K562 (cell line): ENCODE results near the gene CENPB. TPM values are rescaled to one million over a fixed set of nuclear protein-coding genes. Genes with fewer than 3 reads are reported as not detected.

Experiments
- CREB1 ChIP-seq, 2 experiments: sonication (generic) in 1 of 2; formaldehyde crosslinking in 1 of 2; IDR thresholded peaks; 2 replicates each; pipeline versions ENCODE4 v1.6.1 to v1.8.0; 2012 to 2022; ENCODE audit warnings: inconsistent platforms in 1 of 2, mild to moderate bottlenecking in 1 of 2, missing genetic modification reagents in 1 of 2, moderate library complexity in 1 of 2
- ELF1 ChIP-seq: fragments of 200-800 bp; sonication (Bioruptor generic); IDR thresholded peaks from 2 replicates; pipeline ENCODE4 v1.6.1; 2016; ENCODE audit warnings: missing genetic modification characterization, missing compliant biosample characterization
- FIP1L1 ChIP-seq: fragments of 200-400 bp; formaldehyde crosslinking; IDR thresholded peaks from 2 replicates; pipeline ENCODE4 v1.6.1; 2018; ENCODE audit warnings: mild to moderate bottlenecking, low read depth, low read length; ENCODE audit not compliant: poor library complexity, severe bottlenecking
- HCFC1 ChIP-seq: IDR thresholded peaks from 2 replicates; pipeline ENCODE4 v1.6.1; 2012; ENCODE audit warnings: low read depth, low read length, improper control_type of control experiment
- JUN ChIP-seq, 2 experiments: sonication (generic) in 1 of 2; formaldehyde crosslinking in 1 of 2; IDR thresholded peaks; 2 replicates each; pipeline versions ENCODE4 v1.6.1 to v1.8.0; 2012 to 2022; ENCODE audit warnings: borderline replicate concordance in 2 of 2, mild to moderate bottlenecking in 2 of 2, improper control_type of control experiment in 1 of 2, low read depth in 1 of 2, low read length in 1 of 2, missing genetic modification reagents in 1 of 2
- NFE2 ChIP-seq: IDR thresholded peaks from 2 replicates; pipeline ENCODE4 v1.6.1; 2014; ENCODE audit warnings: antibody characterized with exemption, low read depth
- PHF8 ChIP-seq: fragments of 200-600 bp; sonication (generic); IDR thresholded peaks from 2 replicates; pipeline ENCODE4 v1.6.1; 2012; ENCODE audit warnings: mixed run types, mild to moderate bottlenecking, inconsistent platforms, low read length, moderate library complexity, borderline replicate concordance
- RAD21 ChIP-seq, 2 experiments: fragments of 250-450 bp in 1 of 2; fragments of 450-650 bp in 1 of 2; sonication (Bioruptor Pico) in 1 of 2; formaldehyde crosslinking in 1 of 2; IDR thresholded peaks in 1 of 2; conservative IDR thresholded peaks in 1 of 2; 2 replicates each; pipeline versions ENCODE4 v1.4.0 to v1.8.0; 2020 to 2022; ENCODE audit warnings: mild to moderate bottlenecking in 2 of 2, moderate library complexity in 1 of 2
- SAP30 ChIP-seq: fragments of 200-600 bp; sonication (generic); IDR thresholded peaks from 2 replicates; pipeline ENCODE4 v1.6.1; 2012; ENCODE audit warnings: borderline replicate concordance, low read depth, mild to moderate bottlenecking, moderate library complexity, low read length, control low read depth, inconsistent platforms; ENCODE audit not compliant: insufficient read depth, poor library complexity, severe bottlenecking
- polyA plus RNA-seq, 8 experiments: library from polyadenylated mRNA; depleted of rRNA in 4 of 8; stranded (reverse) in 5 of 8; unstranded in 3 of 8; fragments of >200 nt; fragmentation: Nextera tagmentation in 2 of 8; fragmentation: Illumina TruSeq in 1 of 8; extraction: Ambion mirVana in 2 of 8; extraction: Trizol in 1 of 8; gene quantifications; 2 replicates each; pipeline versions ENCODE4 v1.2.1 to v1.2.3, GENCODE V29; 2011 to 2014; ENCODE audit warnings: inconsistent platforms in 1 of 8, missing spikeins in 1 of 8
- total RNA-seq, 7 experiments: library from RNA; depleted of rRNA in 6 of 7; stranded (reverse); fragments of >200 nt in 6 of 7; fragmentation: Illumina TruSeq in 2 of 7; extraction: Trizol in 2 of 7; gene quantifications; 2 replicates each; pipeline versions ENCODE4 v1.2.1 to v1.2.3, GENCODE V29; 2011 to 2021; ENCODE audit warnings: low replicate concordance in 1 of 7
- TF ChIP-seq, protein P1 (sequence below): fragments of 450-650 bp; IDR thresholded peaks from 2 replicates; pipeline ENCODE4 v1.6.1; 2016; ENCODE audit warnings: low read depth

The CENPB gene
- total and polyA plus RNA-seq, 9 of the 15 experiments (the other 6 are each of a cell fraction or from before 2014, with no cell fraction given): 0.17 to 70.8 (median 24.9) TPM

DNA sequence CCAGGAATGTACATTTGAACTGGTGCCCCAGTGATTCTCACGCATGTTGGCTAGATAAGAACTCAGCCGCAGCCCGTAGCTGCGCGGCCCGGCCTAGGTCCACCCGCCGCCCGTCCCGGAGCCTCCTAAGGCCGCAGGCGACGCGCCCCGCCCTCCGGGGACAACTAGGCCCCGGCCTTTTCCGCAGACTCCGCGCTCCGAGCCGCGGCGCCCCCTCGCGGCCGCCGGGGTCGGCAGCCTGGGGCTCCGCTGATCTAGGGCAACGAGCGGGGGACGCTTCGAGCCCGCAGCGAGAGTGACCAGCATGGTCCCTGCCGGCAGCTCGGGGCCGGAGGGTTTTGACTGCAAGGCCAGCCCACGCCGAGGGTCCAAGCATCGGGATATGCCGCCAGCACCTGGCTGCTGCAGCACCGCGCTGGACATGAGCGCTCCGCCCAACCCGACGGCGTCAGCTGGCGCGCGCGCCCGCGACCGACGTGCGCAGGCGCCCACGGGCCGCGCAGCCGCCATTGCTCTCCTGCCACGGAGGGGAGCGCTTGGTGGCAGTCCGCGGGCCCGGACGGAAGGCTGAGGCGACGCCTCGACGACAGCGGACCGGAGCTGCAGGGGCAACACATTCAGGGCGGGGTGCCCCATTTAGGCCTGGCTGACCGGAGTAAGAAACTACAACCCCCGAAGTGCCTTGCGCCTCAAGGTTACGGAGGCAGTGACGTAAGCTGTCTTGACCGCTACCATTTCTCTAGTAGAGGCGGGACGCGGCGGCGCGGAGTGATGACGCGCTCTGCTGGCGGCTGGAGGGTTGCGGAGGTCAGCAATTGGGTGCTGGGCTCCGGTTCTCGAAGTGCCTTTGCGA, 33.7 kb upstream of the CENPB start, which contains the start of gene AP5S1 (continued):
- peak; percentile 63; the same call in 1 of the 2 replicates for TF ChIP-seq JUN (IDR thresholded peaks at IDR 0.05; ENCODE audit: borderline replicate concordance, low read depth, low read length)
- peak; percentile 88; the same call in 1 of the 2 replicates for TF ChIP-seq JUN (CRISPR knock-in tag; IDR thresholded peaks at IDR 0.05; ENCODE audit: borderline replicate concordance)
- TF ChIP-seq, protein P1, sequence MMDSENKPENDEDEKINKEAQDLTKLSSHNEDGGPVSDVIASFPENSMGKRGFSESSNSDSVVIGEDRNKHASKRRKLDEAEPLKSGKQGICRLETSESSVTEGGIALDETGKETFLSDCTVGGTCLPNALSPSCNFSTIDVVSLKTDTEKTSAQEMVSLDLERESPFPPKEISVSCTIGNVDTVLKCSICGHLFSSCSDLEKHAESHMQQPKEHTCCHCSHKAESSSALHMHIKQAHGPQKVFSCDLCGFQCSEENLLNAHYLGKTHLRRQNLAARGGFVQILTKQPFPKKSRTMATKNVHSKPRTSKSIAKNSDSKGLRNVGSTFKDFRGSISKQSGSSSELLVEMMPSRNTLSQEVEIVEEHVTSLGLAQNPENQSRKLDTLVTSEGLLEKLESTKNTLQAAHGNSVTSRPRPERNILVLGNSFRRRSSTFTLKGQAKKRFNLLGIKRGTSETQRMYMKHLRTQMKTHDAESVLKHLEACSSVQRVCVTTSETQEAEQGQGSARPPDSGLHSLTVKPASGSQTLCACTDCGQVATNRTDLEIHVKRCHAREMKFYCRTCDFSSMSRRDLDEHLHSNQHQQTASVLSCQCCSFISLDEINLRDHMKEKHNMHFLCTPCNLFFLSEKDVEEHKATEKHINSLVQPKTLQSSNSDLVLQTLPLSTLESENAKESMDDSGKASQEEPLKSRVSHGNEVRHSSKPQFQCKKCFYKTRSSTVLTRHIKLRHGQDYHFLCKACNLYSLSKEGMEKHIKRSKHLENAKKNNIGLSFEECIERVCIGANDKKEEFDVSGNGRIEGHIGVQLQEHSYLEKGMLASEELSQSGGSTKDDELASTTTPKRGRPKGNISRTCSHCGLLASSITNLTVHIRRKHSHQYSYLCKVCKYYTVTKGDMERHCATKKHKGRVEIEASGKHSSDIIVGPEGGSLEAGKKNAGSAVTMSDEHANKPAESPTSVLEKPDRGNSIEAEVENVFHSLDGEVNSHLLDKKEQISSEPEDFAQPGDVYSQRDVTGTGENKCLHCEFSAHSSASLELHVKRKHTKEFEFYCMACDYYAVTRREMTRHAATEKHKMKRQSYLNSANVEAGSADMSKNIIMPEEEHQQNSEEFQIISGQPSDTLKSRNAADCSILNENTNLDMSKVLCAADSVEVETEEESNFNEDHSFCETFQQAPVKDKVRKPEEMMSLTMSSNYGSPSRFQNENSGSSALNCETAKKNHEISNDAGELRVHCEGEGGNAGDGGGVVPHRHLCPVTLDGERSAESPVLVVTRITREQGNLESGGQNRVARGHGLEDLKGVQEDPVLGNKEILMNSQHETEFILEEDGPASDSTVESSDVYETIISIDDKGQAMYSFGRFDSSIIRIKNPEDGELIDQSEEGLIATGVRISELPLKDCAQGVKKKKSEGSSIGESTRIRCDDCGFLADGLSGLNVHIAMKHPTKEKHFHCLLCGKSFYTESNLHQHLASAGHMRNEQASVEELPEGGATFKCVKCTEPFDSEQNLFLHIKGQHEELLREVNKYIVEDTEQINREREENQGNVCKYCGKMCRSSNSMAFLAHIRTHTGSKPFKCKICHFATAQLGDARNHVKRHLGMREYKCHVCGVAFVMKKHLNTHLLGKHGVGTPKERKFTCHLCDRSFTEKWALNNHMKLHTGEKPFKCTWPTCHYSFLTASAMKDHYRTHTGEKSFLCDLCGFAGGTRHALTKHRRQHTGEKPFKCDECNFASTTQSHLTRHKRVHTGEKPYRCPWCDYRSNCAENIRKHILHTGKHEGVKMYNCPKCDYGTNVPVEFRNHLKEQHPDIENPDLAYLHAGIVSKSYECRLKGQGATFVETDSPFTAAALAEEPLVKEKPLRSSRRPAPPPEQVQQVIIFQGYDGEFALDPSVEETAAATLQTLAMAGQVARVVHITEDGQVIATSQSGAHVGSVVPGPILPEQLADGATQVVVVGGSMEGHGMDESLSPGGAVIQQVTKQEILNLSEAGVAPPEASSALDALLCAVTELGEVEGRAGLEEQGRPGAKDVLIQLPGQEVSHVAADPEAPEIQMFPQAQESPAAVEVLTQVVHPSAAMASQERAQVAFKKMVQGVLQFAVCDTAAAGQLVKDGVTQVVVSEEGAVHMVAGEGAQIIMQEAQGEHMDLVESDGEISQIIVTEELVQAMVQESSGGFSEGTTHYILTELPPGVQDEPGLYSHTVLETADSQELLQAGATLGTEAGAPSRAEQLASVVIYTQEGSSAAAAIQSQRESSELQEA: peak; percentile 76; the same call in 1 of the 2 replicates
- TF ChIP-seq NFE2: 0 out of 2 replicates have a peak, but pooled peaks have one; percentile 7
- TF ChIP-seq SAP30: peak; percentile 60
- peak; percentile 96 for TF ChIP-seq PHF8
- peak; percentile 85 for TF ChIP-seq FIP1L1
- peak; percentile 99 for TF ChIP-seq CREB1 (IDR thresholded peaks at IDR 0.05)
- peak; percentile 99 for TF ChIP-seq CREB1 (CRISPR knock-in tag; IDR thresholded peaks at IDR 0.05)
- TF ChIP-seq HCFC1: peak; percentile 95
- TF ChIP-seq ELF1 (tag): peak; percentile 42; the same call in 1 of the 2 replicates
- peak; percentile 69 to 86 for TF ChIP-seq RAD21 (CRISPR knock-in tag; conservative IDR thresholded peaks at IDR 0.05 in 1 of 2, IDR thresholded peaks at IDR 0.05 in 1 of 2)
